Chondrocyte (in vitro differentiated cells): ENCODE data around the gene ACOX2. TPM values are rescaled to one million over a fixed set of nuclear protein-coding genes. Genes with fewer than 3 reads are reported as not detected.

Experiments used
- DNase-seq: peaks from one replicate; pipeline ENCODE4 v3.0.0; 2021; ENCODE audit warnings: mixed read lengths, low spot score
- H3K27ac Mint-ChIP-seq: one replicate; pipeline ENCODE4 v1.8.0; 2021; ENCODE audit warnings: mild to moderate bottlenecking, moderate library complexity, mixed read lengths; ENCODE audit not compliant: unreplicated experiment
- H3K27me3 Mint-ChIP-seq: 2 replicates; pipeline ENCODE4 v1.8.0; 2021; ENCODE audit warnings: low read depth, mixed read lengths
- H3K36me3 Mint-ChIP-seq: 2 replicates; pipeline ENCODE4 v1.8.0; 2021; ENCODE audit warnings: low read depth, mixed read lengths
- H3K4me1 Mint-ChIP-seq: 2 replicates; pipeline ENCODE4 v1.8.0; 2021; ENCODE audit warnings: low read depth, mild to moderate bottlenecking, mixed read lengths
- H3K4me3 Mint-ChIP-seq: one replicate; pipeline ENCODE4 v1.8.0; 2021; ENCODE audit warnings: mild to moderate bottlenecking, moderate library complexity, mixed read lengths; ENCODE audit not compliant: unreplicated experiment
- H3K9me3 Mint-ChIP-seq: 2 replicates; pipeline ENCODE4 v1.8.0; 2021; ENCODE audit warnings: low read depth, mixed read lengths
- total RNA-seq: library from RNA; stranded (reverse); gene quantifications from 3 replicates; pipeline ENCODE4 v1.2.1, GENCODE V29; 2021
- TF ChIP-seq, protein P1 (sequence below): fragments of 200-600 bp; sonication (generic); IDR thresholded peaks from 2 replicates; pipeline ENCODE4 v1.5.0; 2021; ENCODE audit warnings: antibody characterized with exemption, mild to moderate bottlenecking, moderate library complexity

Gene ACOX2
- total RNA-seq, 1 donor from 2014 or later = 0.57 TPM

DNA sequence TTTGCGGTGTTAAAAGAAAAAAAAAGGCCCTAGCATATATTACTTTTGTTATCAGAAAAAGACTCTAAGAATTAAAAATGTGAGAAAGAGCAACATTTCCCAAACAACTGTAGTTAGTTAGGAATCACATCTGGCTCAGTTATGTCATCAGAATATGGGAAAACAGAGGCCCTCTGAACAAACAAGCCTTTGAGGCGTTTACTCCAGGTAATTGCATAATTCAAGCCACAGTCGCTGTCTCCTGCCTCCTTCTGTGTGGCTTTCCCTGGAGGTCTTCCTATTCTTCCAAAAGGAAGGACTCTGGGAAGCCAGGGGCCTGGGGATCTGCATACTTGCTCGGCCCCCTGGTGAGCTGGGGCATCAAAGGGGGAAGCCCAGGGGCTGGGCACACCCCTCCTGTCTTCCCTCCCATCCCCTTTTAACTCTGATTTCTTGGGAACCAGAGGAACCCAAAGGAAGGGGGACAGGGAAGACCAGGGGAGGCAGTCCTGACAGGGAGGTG is 43.9 kb upstream of the ACOX2 start:
- DNase-seq = peak; percentile 53
- H3K9me3 Mint-ChIP-seq = no peaks in the 10 kb centered on the region
- peaks cover 21% of the 10 kb centered on the region for H3K4me1 Mint-ChIP-seq
- TF ChIP-seq, protein P1, sequence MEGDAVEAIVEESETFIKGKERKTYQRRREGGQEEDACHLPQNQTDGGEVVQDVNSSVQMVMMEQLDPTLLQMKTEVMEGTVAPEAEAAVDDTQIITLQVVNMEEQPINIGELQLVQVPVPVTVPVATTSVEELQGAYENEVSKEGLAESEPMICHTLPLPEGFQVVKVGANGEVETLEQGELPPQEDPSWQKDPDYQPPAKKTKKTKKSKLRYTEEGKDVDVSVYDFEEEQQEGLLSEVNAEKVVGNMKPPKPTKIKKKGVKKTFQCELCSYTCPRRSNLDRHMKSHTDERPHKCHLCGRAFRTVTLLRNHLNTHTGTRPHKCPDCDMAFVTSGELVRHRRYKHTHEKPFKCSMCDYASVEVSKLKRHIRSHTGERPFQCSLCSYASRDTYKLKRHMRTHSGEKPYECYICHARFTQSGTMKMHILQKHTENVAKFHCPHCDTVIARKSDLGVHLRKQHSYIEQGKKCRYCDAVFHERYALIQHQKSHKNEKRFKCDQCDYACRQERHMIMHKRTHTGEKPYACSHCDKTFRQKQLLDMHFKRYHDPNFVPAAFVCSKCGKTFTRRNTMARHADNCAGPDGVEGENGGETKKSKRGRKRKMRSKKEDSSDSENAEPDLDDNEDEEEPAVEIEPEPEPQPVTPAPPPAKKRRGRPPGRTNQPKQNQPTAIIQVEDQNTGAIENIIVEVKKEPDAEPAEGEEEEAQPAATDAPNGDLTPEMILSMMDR = no peak
- no peak overlapping the region for H3K4me3 Mint-ChIP-seq
- H3K27ac Mint-ChIP-seq = no peak overlapping the region
- H3K36me3 Mint-ChIP-seq = no peaks in the 10 kb centered on the region
- H3K27me3 Mint-ChIP-seq = peaks cover 16% of the 10 kb centered on the region

DNA sequence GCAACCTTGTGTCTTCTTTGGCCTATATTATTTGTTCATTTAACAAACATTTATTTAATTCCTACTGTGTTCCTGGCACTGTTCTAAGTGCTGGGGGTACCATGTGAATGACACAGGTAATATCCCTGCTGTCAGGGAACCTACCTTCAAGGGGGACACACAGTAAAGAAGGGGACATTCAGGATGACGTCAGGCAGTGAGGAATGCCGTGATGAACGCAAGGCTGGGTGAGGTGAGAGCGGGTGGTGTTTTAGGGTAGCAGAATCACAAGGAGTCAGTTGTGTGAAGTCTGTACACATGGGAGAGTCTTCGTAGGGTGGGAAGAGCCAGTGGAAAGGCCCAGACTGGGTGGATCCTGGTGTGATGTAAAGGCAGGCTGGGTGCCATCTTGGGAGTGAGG is 41.9 kb upstream of the ACOX2 start:
- H3K9me3 Mint-ChIP-seq = no peaks in the 10 kb centered on the region
- DNase-seq = peak; percentile 28
- H3K4me1 Mint-ChIP-seq = peaks cover 7% of the 10 kb centered on the region
- H3K27me3 Mint-ChIP-seq = peaks cover 7% of the 10 kb centered on the region
- TF ChIP-seq, protein P1 = no peak
- H3K36me3 Mint-ChIP-seq = no peaks in the 10 kb centered on the region
- H3K4me3 Mint-ChIP-seq = no peak overlapping the region
- no peak overlapping the region for H3K27ac Mint-ChIP-seq

DNA sequence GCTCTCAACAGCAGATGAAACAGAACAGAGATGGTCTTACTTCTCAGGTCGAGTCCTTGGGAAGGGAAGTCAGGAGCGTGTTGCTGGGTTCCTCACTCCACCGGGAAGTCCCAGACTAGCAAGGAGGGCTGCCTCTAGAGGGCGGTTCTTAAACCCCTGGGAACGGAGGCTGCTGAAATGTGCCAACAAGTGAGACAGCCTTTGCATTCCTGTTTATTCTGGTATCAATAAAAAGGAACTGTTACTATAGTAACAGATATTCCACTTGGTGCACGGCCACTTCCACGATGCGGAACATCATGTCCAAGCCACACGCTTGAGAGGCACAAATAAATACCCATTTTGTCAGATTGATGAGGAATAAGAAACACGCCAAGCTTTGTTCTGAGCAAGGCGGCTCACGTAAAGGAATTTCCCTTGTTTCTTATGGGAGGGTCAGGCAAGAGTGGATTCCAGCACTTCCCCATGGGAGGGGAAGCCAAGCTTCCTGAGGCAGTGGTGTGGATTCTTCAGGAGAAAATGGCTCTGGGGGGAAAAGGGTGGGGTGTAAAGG is 40.4 kb upstream of the ACOX2 start, which contains the start of gene FAM107A:
FAM107A (minus strand) TSS at position 123 of the 553 bp plus-strand sequence. CDS start 7,531 bp downstream, outside the sequence.
- TF ChIP-seq, protein P1 = peak; percentile 22
- no peaks in the 10 kb centered on the region for H3K36me3 Mint-ChIP-seq
- H3K4me1 Mint-ChIP-seq = peaks cover 7% of the 10 kb centered on the region
- H3K4me3 Mint-ChIP-seq = no peak within 1 kb of the TSS
- H3K9me3 Mint-ChIP-seq = peaks cover under 1% of the 10 kb centered on the region
- peaks cover 7% of the 10 kb centered on the region for H3K27me3 Mint-ChIP-seq
- no peak within 1 kb of the TSS for H3K27ac Mint-ChIP-seq
- DNase-seq = peak; percentile 51

DNA sequence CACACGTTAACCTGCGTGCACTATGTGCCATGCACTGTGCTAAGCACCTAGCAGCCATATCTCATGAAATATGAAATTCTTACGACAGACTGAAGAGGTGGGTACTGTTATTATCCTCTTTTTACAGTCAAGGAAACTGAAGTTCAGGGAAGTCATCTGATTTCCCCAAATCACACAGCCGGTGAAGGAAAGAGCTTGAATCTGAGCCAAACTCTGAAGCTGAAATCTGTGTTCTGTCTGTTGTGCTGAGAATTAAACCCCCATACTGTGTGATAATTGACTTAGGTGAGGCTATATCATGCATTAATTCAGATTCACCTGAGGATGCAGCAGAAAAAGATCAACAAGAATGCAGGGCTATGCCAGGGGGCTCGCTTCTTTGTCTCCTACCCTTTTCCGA is 39.7 kb upstream of the ACOX2 start:
- Mint-ChIP-seq H3K36me3 (peaks cover under 1% of the 10 kb centered on the region), H3K27me3 (peaks cover 5% of the 10 kb centered on the region), H3K4me3 (no peak overlapping the region), H3K9me3 (peaks cover 6% of the 10 kb centered on the region), H3K4me1 (peaks cover 7% of the 10 kb centered on the region), H3K27ac (no peak overlapping the region)
- TF ChIP-seq, protein P1 = no peak
- no peak for DNase-seq

DNA sequence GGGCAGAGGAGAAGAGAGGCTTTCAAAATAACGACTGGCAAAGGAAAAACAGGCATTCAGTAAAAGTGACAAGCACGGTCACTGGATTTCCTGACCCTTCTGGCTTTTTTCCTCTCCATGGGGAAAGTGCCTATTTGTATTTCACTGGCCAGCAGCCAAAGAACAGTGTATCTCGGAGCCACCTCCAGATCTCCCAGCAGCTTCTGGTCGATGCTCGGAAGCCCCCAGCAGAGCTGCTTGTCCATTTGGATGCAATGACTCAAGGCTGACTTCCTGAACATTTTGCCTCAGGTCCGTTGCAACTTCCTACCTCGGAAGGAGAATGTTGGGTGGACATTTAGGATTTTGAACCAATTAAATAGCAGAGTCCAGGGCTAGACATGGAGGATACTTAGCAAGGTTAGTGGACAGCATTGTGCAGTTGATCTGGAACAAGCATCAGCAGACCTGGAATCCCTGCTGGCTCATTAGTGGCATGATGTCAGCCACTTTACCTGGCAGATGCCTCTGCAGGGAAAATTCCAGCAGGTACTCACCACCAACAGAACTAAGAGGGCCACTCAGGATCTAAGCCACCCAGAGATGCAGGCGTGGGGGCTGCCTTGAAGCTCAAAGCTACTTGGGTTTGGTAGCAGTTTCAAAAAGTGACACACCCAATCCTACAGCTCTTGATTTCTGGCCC is 39.1 kb upstream of the ACOX2 start:
- DNase-seq = no peak
- peaks cover 7% of the 10 kb centered on the region for H3K4me1 Mint-ChIP-seq
- H3K36me3 Mint-ChIP-seq = peaks cover 3% of the 10 kb centered on the region
- H3K9me3 Mint-ChIP-seq = peaks cover 9% of the 10 kb centered on the region
- no peaks in the 10 kb centered on the region for H3K27me3 Mint-ChIP-seq
- H3K27ac Mint-ChIP-seq = no peak overlapping the region
- TF ChIP-seq, protein P1 = no peak
- no peak overlapping the region for H3K4me3 Mint-ChIP-seq
